OCI-LY3 (cell line): Measurements from ENCODE around the gene VPS25.

Source experiments
- H2AFZ ChIP-seq: fragments of 200-600, 300-600 bp; shearing (Covaris generic); 2 replicates; pipeline ENCODE4 v1.6.0; 2014; ENCODE audit warnings: antibody characterized with exemption, low read depth, low read length
- H3K27ac ChIP-seq: fragments of 200-600, 300-600 bp; sonication (generic); 2 replicates; pipeline ENCODE4 v1.5.1; 2014; ENCODE audit warnings: mild to moderate bottlenecking, low read length, moderate library complexity, mixed read lengths
- H3K27me3 ChIP-seq: fragments of 200-600, 300-600 bp; sonication (generic); 2 replicates; pipeline ENCODE4 v1.6.1; 2014; ENCODE audit warnings: low read depth, low read length, mixed read lengths
- H3K36me3 ChIP-seq: fragments of 200-600, 300-600 bp; sonication (generic); replicated peaks from 2 replicates; pipeline ENCODE3; 2014; ENCODE audit warnings: low read depth, low read length, mixed read lengths
- H3K4me1 ChIP-seq: fragments of 300-600, 200-600 bp; sonication (generic); 2 replicates; pipeline ENCODE4 v1.6.1; 2014; ENCODE audit warnings: low read length, mixed read lengths
- H3K4me2 ChIP-seq: fragments of 200-600, 300-600 bp; sonication (generic); 2 replicates; pipeline ENCODE4 v1.6.1; 2014; ENCODE audit warnings: low read length, mixed read lengths
- H3K4me3 ChIP-seq: fragments of 300-600, 200-600 bp; sonication (generic); 2 replicates; pipeline ENCODE4 v1.5.1; 2014; ENCODE audit warnings: antibody characterized with exemption, mild to moderate bottlenecking, low read length, moderate library complexity
- H3K79me2 ChIP-seq: fragments of 300-600, 200-600 bp; shearing (Covaris generic); 2 replicates; pipeline ENCODE4 v1.6.1; 2014; ENCODE audit warnings: mild to moderate bottlenecking, low read length, mixed read lengths
- H3K9ac ChIP-seq: fragments of 300-600, 200-600 bp; shearing (Covaris generic); 2 replicates; pipeline ENCODE4 v1.6.0; 2014; ENCODE audit warnings: mild to moderate bottlenecking, low read length, moderate library complexity
- H3K9me3 ChIP-seq: fragments of 200-600, 300-600 bp; shearing (Covaris generic); 2 replicates; pipeline ENCODE4 v1.6.1; 2014; ENCODE audit warnings: low read length, mixed read lengths; ENCODE audit not compliant: insufficient read depth
- H4K20me1 ChIP-seq: fragments of 200-600, 300-600 bp; sonication (generic); 2 replicates; pipeline ENCODE4 v1.6.1; 2016; ENCODE audit warnings: low read length, mixed read lengths; ENCODE audit not compliant: insufficient read depth
- CTCF ChIP-seq: fragments of 200-600, 300-600 bp; sonication (generic); IDR thresholded peaks from 2 replicates; pipeline ENCODE4 v1.5.1; 2014; ENCODE audit warnings: antibody characterized with exemption, low read length, low read depth
- EZH2phosphoT487 ChIP-seq: fragments of 200-600 bp; shearing (Covaris generic); IDR thresholded peaks from 2 replicates; pipeline ENCODE4 v1.6.1; 2018; ENCODE audit warnings: antibody characterized with exemption, mixed run types, low read depth

VPS25 gene

GRCh38 chr17:42784409-42784808 is 11.2 kb downstream of the VPS25 start:
- H3K9me3 ChIP-seq = no peaks in the 10 kb centered on the region
- H3K27me3 ChIP-seq = no peaks in the 10 kb centered on the region
- peaks cover 13% of the 10 kb centered on the region for H3K36me3 ChIP-seq
- no peak overlapping the region for H2AFZ ChIP-seq
- no peak overlapping the region for H3K4me3 ChIP-seq
- H4K20me1 ChIP-seq = no peaks in the 10 kb centered on the region
- H3K4me2 ChIP-seq = no peak overlapping the region
- TF ChIP-seq CTCF = no peak
- no peaks in the 10 kb centered on the region for H3K4me1 ChIP-seq
- no peak overlapping the region for H3K9ac ChIP-seq
- H3K79me2 ChIP-seq = no peaks in the 10 kb centered on the region
- H3K27ac ChIP-seq = no peak overlapping the region

- no peak overlapping the region for H3K4me2 ChIP-seq
- no peak overlapping the region for H3K27ac ChIP-seq
- no peaks in the 10 kb centered on the region for H3K79me2 ChIP-seq
- no peak overlapping the region for H2AFZ ChIP-seq
- no peak for TF ChIP-seq CTCF
- TF ChIP-seq EZH2phosphoT487 = no peak
- no peaks in the 10 kb centered on the region for H4K20me1 ChIP-seq
- H3K9ac ChIP-seq = no peak overlapping the region
- no peak overlapping the region for H3K4me3 ChIP-seq
- H3K4me1 ChIP-seq = no peaks in the 10 kb centered on the region
- H3K36me3 ChIP-seq = peaks cover 8% of the 10 kb centered on the region
- H3K27me3 ChIP-seq = no peaks in the 10 kb centered on the region
- H3K9me3 ChIP-seq = no peaks in the 10 kb centered on the region
Observed at GRCh38 chr17:42784811-42785592, 11.8 kb downstream of the VPS25 start.

- Histone ChIP-seq H3K79me2 (no peaks in the 10 kb centered on the region), H2AFZ (no peak overlapping the region), H3K9me3 (no peaks in the 10 kb centered on the region), H4K20me1 (no peaks in the 10 kb centered on the region), H3K27ac (no peak overlapping the region), H3K4me2 (no peak overlapping the region), H3K27me3 (no peaks in the 10 kb centered on the region), H3K36me3 (peaks cover 4% of the 10 kb centered on the region), H3K4me1 (no peaks in the 10 kb centered on the region), H3K4me3 (no peak overlapping the region), H3K9ac (no peak overlapping the region)
- TF ChIP-seq EZH2phosphoT487 (no peak), CTCF (no peak)
Observed at GRCh38 chr17:42787266-42787665, 14.0 kb downstream of the VPS25 start.

GRCh38 chr17:42791948-42792347 is 18.7 kb downstream of the VPS25 start:
- H2AFZ ChIP-seq = no peak overlapping the region

More at GRCh38 chr17:42791948-42792347, 18.7 kb downstream of the VPS25 start:
- TF ChIP-seq EZH2phosphoT487 (no peak), CTCF (no peak)
- Histone ChIP-seq H3K36me3 (peaks cover 4% of the 10 kb centered on the region), H3K9me3 (no peaks in the 10 kb centered on the region), H3K4me1 (peaks cover 2% of the 10 kb centered on the region; the same call in 1 of the 2 replicates), H3K79me2 (no peaks in the 10 kb centered on the region), H3K27me3 (no peaks in the 10 kb centered on the region), H3K9ac (no peak overlapping the region), H3K4me3 (no peak overlapping the region), H3K4me2 (no peak overlapping the region), H3K27ac (no peak overlapping the region), H4K20me1 (no peaks in the 10 kb centered on the region)
